ENCODE data around the gene GOLGA6L22.
"Not testable (repeated sequence)": the region's sequence is repeated elsewhere in the genome, so short reads cannot be mapped to it uniquely, and the experiment has no call there.

GOLGA6L22 gene

GRCh38 chr15:22502272-22502671, 43.6 kb downstream of the GOLGA6L22 start:
- not testable (repeated sequence) for H3K36me3 ChIP-seq (ENCODE audit: control insufficient read depth, insufficient read depth, low read length); H3K27me3 ChIP-seq (ENCODE audit: control insufficient read depth, insufficient read depth, low read length); H3K4me1 ChIP-seq (ENCODE audit: control insufficient read depth, insufficient read depth, low read length); H3K27ac ChIP-seq (ENCODE audit: low read depth, low read length); H3K4me3 ChIP-seq (ENCODE audit: low read depth, low read length); H3K9ac ChIP-seq (ENCODE audit: low read depth, low read length); H3K9me3 ChIP-seq (ENCODE audit: control insufficient read depth, insufficient read depth, low read length)

- H3K36me3 ChIP-seq (ENCODE audit: control insufficient read depth, insufficient read depth, low read length); H3K4me1 ChIP-seq (ENCODE audit: control insufficient read depth, insufficient read depth, low read length); H3K9me3 ChIP-seq (ENCODE audit: control insufficient read depth, insufficient read depth, low read length); H3K4me3 ChIP-seq (ENCODE audit: low read depth, low read length); H3K9ac ChIP-seq (ENCODE audit: low read depth, low read length); H3K27ac ChIP-seq (ENCODE audit: low read depth, low read length); H3K27me3 ChIP-seq (ENCODE audit: control insufficient read depth, insufficient read depth, low read length): not testable (repeated sequence)
Observed at GRCh38 chr15:22506959-22507358, 48.3 kb downstream of the GOLGA6L22 start.

GRCh38 chr15:22516140-22516539, 57.4 kb downstream of the GOLGA6L22 start:
- H3K27me3 ChIP-seq (ENCODE audit: control insufficient read depth, insufficient read depth, low read length); H3K9ac ChIP-seq (ENCODE audit: low read depth, low read length); H3K27ac ChIP-seq (ENCODE audit: low read depth, low read length); H3K9me3 ChIP-seq (ENCODE audit: control insufficient read depth, insufficient read depth, low read length); H3K4me1 ChIP-seq (ENCODE audit: control insufficient read depth, insufficient read depth, low read length); H3K4me3 ChIP-seq (ENCODE audit: low read depth, low read length); H3K36me3 ChIP-seq (ENCODE audit: control insufficient read depth, insufficient read depth, low read length): not testable (repeated sequence)

Measured in HUES48 (cell line).